ENCODE results near the gene FZR1. TPM values are rescaled to one million over a fixed set of nuclear protein-coding genes. Genes with fewer than 3 reads are reported as not detected.

FZR1 gene
- total RNA-seq, 2 donors from 2014 or later, result 56.7 to 65.1 TPM

DNA sequence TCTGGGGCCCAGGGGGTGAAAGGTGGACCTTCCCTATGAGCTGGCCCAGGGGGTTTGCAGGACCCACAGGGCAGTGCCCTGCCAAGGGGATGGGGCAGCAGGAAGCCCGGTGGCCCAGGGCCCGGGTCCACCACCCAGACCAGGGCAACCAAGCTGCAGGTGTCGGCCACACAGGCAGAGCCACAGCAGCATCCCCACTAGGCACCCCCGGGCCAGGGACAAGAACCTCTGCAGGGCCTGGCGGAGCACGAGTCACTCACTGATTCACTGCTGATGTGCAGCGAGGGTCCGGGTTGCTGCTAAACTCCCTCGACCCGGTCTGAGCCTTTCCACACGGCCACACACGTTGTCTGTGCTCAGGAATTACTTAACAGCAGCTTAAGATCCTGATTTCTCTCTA, 8.8 kb downstream of the FZR1 start:
- Histone ChIP-seq H3K27ac (ENCODE audit: low read depth, low read length) (no peak overlapping the region), H3K9me3 (ENCODE audit: control insufficient read depth, low read length) (no peaks in the 10 kb centered on the region), H3K9ac (ENCODE audit: extremely low read depth, low read length, poor library complexity, severe bottlenecking) (no peak overlapping the region)

DNA sequence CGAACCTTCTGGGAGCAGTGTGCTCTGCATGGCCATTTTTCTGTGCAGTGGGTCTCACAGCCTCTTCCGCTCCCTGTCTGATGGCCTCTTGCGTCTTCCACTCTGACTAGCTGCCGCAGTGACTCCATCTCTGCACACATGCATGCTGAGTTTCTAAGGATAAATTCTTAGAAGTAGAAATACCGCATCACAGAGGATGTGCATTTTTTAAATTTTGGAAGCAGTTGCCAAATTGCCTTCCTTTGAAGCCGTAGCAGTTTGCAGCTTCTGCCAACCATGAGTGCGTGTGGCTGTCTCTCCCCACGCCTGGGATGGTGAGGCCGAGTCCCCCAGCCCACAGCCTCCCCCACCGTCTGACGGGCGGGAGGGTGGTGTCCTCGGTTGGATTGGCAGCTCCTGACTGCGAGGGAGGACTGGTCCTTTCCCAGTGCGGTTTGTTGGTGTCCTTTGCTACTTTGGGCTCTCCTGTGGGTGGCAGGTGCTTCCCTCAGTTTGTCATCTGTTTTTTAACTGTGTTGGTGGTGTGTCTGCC, 9.8 kb downstream of the FZR1 start:
- Histone ChIP-seq H3K27me3 (ENCODE audit: control insufficient read depth, insufficient read depth, low read length, poor library complexity, severe bottlenecking) (no peaks in the 10 kb centered on the region), H3K4me3 (ENCODE audit: low read length) (no peak overlapping the region), H3K27ac (ENCODE audit: low read depth, low read length) (no peak overlapping the region), H3K36me3 (ENCODE audit: control insufficient read depth, insufficient read depth, low read length) (peaks cover 14% of the 10 kb centered on the region), H3K9ac (ENCODE audit: extremely low read depth, low read length, poor library complexity, severe bottlenecking) (no peak overlapping the region), H3K4me1 (ENCODE audit: control insufficient read depth, insufficient read depth, low read length) (no peaks in the 10 kb centered on the region), H3K9me3 (ENCODE audit: control insufficient read depth, low read length) (no peaks in the 10 kb centered on the region)
- Mint-ChIP-seq H3K36me3 (ENCODE audit: low read depth) (peaks cover 4% of the 10 kb centered on the region), H3K9me3 (no peaks in the 10 kb centered on the region), H3K27me3 (ENCODE audit: insufficient read depth) (no peaks in the 10 kb centered on the region), H3K4me1 (peaks cover 5% of the 10 kb centered on the region), H3K27ac (peak overlapping the region; percentile 30), H3K4me3 (no peak overlapping the region)
- 92% methylated on average over 15 of the region's 15 CpGs for WGBS, 2 experiments (ENCODE audit: insufficient coverage in 1 of 2, insufficient read length in 1 of 2)
- TF ChIP-seq, protein P1, sequence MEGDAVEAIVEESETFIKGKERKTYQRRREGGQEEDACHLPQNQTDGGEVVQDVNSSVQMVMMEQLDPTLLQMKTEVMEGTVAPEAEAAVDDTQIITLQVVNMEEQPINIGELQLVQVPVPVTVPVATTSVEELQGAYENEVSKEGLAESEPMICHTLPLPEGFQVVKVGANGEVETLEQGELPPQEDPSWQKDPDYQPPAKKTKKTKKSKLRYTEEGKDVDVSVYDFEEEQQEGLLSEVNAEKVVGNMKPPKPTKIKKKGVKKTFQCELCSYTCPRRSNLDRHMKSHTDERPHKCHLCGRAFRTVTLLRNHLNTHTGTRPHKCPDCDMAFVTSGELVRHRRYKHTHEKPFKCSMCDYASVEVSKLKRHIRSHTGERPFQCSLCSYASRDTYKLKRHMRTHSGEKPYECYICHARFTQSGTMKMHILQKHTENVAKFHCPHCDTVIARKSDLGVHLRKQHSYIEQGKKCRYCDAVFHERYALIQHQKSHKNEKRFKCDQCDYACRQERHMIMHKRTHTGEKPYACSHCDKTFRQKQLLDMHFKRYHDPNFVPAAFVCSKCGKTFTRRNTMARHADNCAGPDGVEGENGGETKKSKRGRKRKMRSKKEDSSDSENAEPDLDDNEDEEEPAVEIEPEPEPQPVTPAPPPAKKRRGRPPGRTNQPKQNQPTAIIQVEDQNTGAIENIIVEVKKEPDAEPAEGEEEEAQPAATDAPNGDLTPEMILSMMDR (conservative IDR thresholded peaks at IDR 0.05), result no peak
- no peak for DNase-seq

More for the DNA sequence above, 8.8 kb downstream of the FZR1 start:
- Mint-ChIP-seq H3K27ac (peak overlapping the region; percentile 58), H3K36me3 (ENCODE audit: low read depth) (peaks cover 4% of the 10 kb centered on the region), H3K27me3 (ENCODE audit: insufficient read depth) (no peaks in the 10 kb centered on the region), H3K4me3 (no peak overlapping the region), H3K4me1 (peaks cover 5% of the 10 kb centered on the region), H3K9me3 (no peaks in the 10 kb centered on the region)
- Histone ChIP-seq H3K4me1 (ENCODE audit: control insufficient read depth, insufficient read depth, low read length) (no peaks in the 10 kb centered on the region), H3K36me3 (ENCODE audit: control insufficient read depth, insufficient read depth, low read length) (peaks cover 20% of the 10 kb centered on the region), H3K4me3 (ENCODE audit: low read length) (no peak overlapping the region), H3K27me3 (ENCODE audit: control insufficient read depth, insufficient read depth, low read length, poor library complexity, severe bottlenecking) (no peaks in the 10 kb centered on the region)
- WGBS, 2 experiments (ENCODE audit: insufficient coverage in 1 of 2, insufficient read length in 1 of 2), result 84 to 92% methylated on average over 11 to 12 of the region's 12 CpGs
- TF ChIP-seq, protein P1 (conservative IDR thresholded peaks at IDR 0.05), result no peak
- no peak for DNase-seq

DNA sequence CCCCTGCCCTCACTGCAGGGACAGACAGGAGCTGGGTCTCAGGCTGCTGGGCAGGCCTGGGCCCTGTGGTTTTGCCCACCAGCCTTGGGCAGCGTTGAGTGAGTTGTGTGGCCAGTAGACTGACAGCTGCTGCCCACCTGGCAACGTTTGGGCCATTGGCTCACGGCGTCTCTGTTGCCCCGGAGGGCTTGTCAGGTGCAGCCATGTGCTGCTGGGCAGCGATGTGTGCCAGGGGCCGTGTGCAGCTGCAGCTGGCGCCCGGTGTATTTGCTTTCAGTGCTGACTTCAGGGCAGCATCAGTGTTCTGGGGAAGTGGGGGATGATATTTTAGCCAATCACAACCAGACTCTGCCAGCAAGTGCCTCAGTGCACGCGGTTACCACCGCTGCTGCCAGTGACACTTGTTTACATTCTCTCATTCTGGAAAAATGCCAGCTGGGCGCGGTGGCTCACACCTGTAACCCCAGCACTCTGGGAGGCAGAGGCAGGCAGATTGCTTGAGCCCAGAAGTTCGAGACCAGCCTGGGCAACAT, 10.6 kb downstream of the FZR1 start:
- WGBS, 2 experiments (ENCODE audit: insufficient coverage in 1 of 2, insufficient read length in 1 of 2), result 91 to 94% methylated on average over 8 to 15 of the region's 15 CpGs
- no peak for DNase-seq
- no peak overlapping the region for H3K27ac Mint-ChIP-seq
- H3K36me3 Mint-ChIP-seq (ENCODE audit: low read depth), result peaks cover 7% of the 10 kb centered on the region
- no peaks in the 10 kb centered on the region for H3K9me3 Mint-ChIP-seq
- no peak overlapping the region for H3K4me3 Mint-ChIP-seq
- H3K9ac ChIP-seq (ENCODE audit: extremely low read depth, low read length, poor library complexity, severe bottlenecking), result no peak overlapping the region
- peaks cover 5% of the 10 kb centered on the region for H3K4me1 Mint-ChIP-seq
- H3K36me3 ChIP-seq (ENCODE audit: control insufficient read depth, insufficient read depth, low read length), result peaks cover 20% of the 10 kb centered on the region
- TF ChIP-seq, protein P1 (conservative IDR thresholded peaks at IDR 0.05), result no peak
- no peak overlapping the region for H3K27ac ChIP-seq (ENCODE audit: low read depth, low read length)
- H3K9me3 ChIP-seq (ENCODE audit: control insufficient read depth, low read length), result no peaks in the 10 kb centered on the region
- H3K4me3 ChIP-seq (ENCODE audit: low read length), result no peak overlapping the region
- no peaks in the 10 kb centered on the region for H3K4me1 ChIP-seq (ENCODE audit: control insufficient read depth, insufficient read depth, low read length)
- no peaks in the 10 kb centered on the region for H3K27me3 ChIP-seq (ENCODE audit: control insufficient read depth, insufficient read depth, low read length, poor library complexity, severe bottlenecking)
- no peaks in the 10 kb centered on the region for H3K27me3 Mint-ChIP-seq (ENCODE audit: insufficient read depth)
